GM12878 (cell line): ENCODE measurements around the gene URAD. TPM values are rescaled to one million over a fixed set of nuclear protein-coding genes. Genes with fewer than 3 reads are reported as not detected.

Experiments used
- ATAC-seq: fragments of 200-7000 bp; cut with Tn5 transposase; 3 replicates; pipeline ENCODE4 v1.9.1; 2020; ENCODE audit warnings: mild to moderate bottlenecking, moderate library complexity
- BruUV-seq: library from RNA; stranded (reverse); fragments of 400-500 nt; replicated peaks from 2 replicates; lab custom pipeline; 2021; lab: Mats Ljungman, UMichigan
- CTCF ChIA-PET: fragments of 300-600 bp; sonication (Branson Sonifier 250); formaldehyde crosslinking; extraction: SDS; loops from one replicate; lab custom pipeline; 2021; ENCODE audit warnings: inconsistent platforms; lab: Yijun Ruan, JAX
- POLR2A ChIA-PET: fragments of 350-600 bp; formaldehyde crosslinking; extraction: SDS; loops from one replicate; lab custom pipeline; 2021; ENCODE audit warnings: inconsistent platforms; lab: Charles Lee
- RAD21 ChIA-PET: fragments of 300-600 bp; sonication (Branson Sonifier 250); formaldehyde crosslinking; loops from one replicate; lab custom pipeline; 2023; ENCODE audit warnings: antibody characterized with exemption; ENCODE audit not compliant: unreplicated experiment; lab: Charles Lee
- SMC1A ChIA-PET: fragments of 300-600 bp; sonication (Branson Sonifier 250); formaldehyde crosslinking; loops from one replicate; lab custom pipeline; 2023; ENCODE audit not compliant: unreplicated experiment, uncharacterized antibody; lab: Charles Lee
- DNase-seq: peaks from one replicate; pipeline ENCODE4 v3.0.0-alpha.2; 2011; ENCODE audit warnings: low read depth, low spot score
- FAIRE-seq: peaks from 3 replicates; lab custom pipeline; 2011; peaks lifted over from hg19 to GRCh38; lab: Jason Lieb, UNC
- H2AFZ ChIP-seq: 2 replicates; pipeline ENCODE4 v1.6.0; 2011; ENCODE audit warnings: low read depth, low read length, control low read depth; ENCODE audit not compliant: control insufficient read depth
- H3K27ac ChIP-seq: 2 replicates; pipeline ENCODE4 v1.5.1; 2011; ENCODE audit warnings: control low read depth; ENCODE audit not compliant: control insufficient read depth, insufficient read depth
- H3K27me3 ChIP-seq, 2 experiments: replicated peaks in 1 of 2; 2 replicates each; pipeline versions ENCODE4 v1.6.0 to v1.6.1; 2011; ENCODE audit warnings: low read length in 1 of 2; ENCODE audit not compliant: control insufficient read depth in 2 of 2, insufficient read depth in 2 of 2
- H3K36me3 ChIP-seq, 2 experiments: 2 replicates each; pipeline ENCODE4 v1.5.1; 2011; ENCODE audit warnings: low read length in 1 of 2; ENCODE audit not compliant: control insufficient read depth in 2 of 2, insufficient read depth in 2 of 2
- H3K4me1 ChIP-seq: 2 replicates; pipeline ENCODE4 v1.6.1; 2011; ENCODE audit warnings: mild to moderate bottlenecking, low read length, moderate library complexity, mixed read lengths; ENCODE audit not compliant: control insufficient read depth, insufficient read depth
- H3K4me2 ChIP-seq: 2 replicates; pipeline ENCODE4 v1.6.0; 2011; ENCODE audit warnings: control low read depth; ENCODE audit not compliant: control insufficient read depth, insufficient read depth
- H3K4me3 ChIP-seq: fragments of 200-600 bp; sonication (generic); 2 replicates; pipeline ENCODE4 v1.5.1; 2016
- H3K79me2 ChIP-seq: 2 replicates; pipeline ENCODE4 v1.6.0; 2011; ENCODE audit warnings: low read length; ENCODE audit not compliant: control insufficient read depth, insufficient read depth
- H3K9ac ChIP-seq: 2 replicates; pipeline ENCODE4 v1.8.0; 2011; ENCODE audit warnings: low read length, control low read depth, mixed read lengths; ENCODE audit not compliant: control insufficient read depth, insufficient read depth
- H3K9me3 ChIP-seq: replicated peaks from 3 replicates; pipeline ENCODE4 v1.5.1; 2011; ENCODE audit warnings: mild to moderate bottlenecking, low read length; ENCODE audit not compliant: control insufficient read depth, insufficient read depth
- H4K20me1 ChIP-seq: 2 replicates; pipeline ENCODE4 v1.6.0; 2011; ENCODE audit not compliant: control insufficient read depth, insufficient read depth
- EED ChIP-seq: sonication (generic); IDR thresholded peaks from 2 replicates; pipeline ENCODE4 v1.6.1; 2016; ENCODE audit warnings: antibody characterized with exemption, low read depth
- EP300 ChIP-seq, 2 experiments: fragments of 150-350 bp in 1 of 2; IDR thresholded peaks; 2 replicates each; pipeline ENCODE4 v1.6.1; 2011 to 2012; ENCODE audit warnings: low read depth in 2 of 2, low read length in 2 of 2, borderline replicate concordance in 1 of 2, improper control_type of control experiment in 1 of 2, inconsistent platforms in 1 of 2; ENCODE audit not compliant: control insufficient read depth in 1 of 2
- MYB ChIP-seq: fragments of 150-350 bp; IDR thresholded peaks from 2 replicates; pipeline ENCODE4 v1.6.1; 2014; ENCODE audit warnings: mild to moderate bottlenecking, low read depth, low read length, borderline replicate concordance
- NFYB ChIP-seq: IDR thresholded peaks from 2 replicates; pipeline ENCODE4 v1.6.1; 2011; ENCODE audit warnings: low read depth, mild to moderate bottlenecking, low read length, improper control_type of control experiment, moderate library complexity; ENCODE audit not compliant: insufficient read depth
- RB1 ChIP-seq: fragments of 450-650 bp; formaldehyde crosslinking; IDR thresholded peaks from 2 replicates; pipeline ENCODE4 v1.6.1; 2017; ENCODE audit warnings: mild to moderate bottlenecking, borderline replicate concordance
- RELA ChIP-seq: fragments of 450-650 bp; IDR thresholded peaks from 2 replicates; pipeline ENCODE4 v1.8.0; 2014; ENCODE audit warnings: borderline replicate concordance; ENCODE audit not compliant: partially characterized antibody
- RUNX3 ChIP-seq: IDR thresholded peaks from 2 replicates; pipeline ENCODE4 v1.6.1; 2012; ENCODE audit warnings: low read length, inconsistent platforms
- SMAD1 ChIP-seq: fragments of 450-650 bp; IDR thresholded peaks from 2 replicates; pipeline ENCODE4 v1.6.1; 2018; ENCODE audit warnings: mild to moderate bottlenecking, low read depth; ENCODE audit not compliant: partially characterized antibody
- WGBS: methylation state at CpG from one replicate; pipeline ENCODE4 v1.1.6; 2016; ENCODE audit warnings: low lambda C conversion rate; ENCODE audit not compliant: insufficient replicate concordance, insufficient coverage; ENCODE audit errors: missing lambda C conversion rate; 5-methylcytosine and 5-hydroxymethylcytosine counted together
- in situ Hi-C: fragments of 300-500 bp; cut with MboI; formaldehyde crosslinking; loops from 9 replicates; pipeline ENCODE4 v1.14.3; 2018; ENCODE audit warnings: mixed read lengths
- intact Hi-C: fragments of 100-400 bp; cut with micrococcal nuclease; formaldehyde crosslinking; loops from one replicate; pipeline ENCODE4 v1.14.2; 2022; ENCODE audit not compliant: unreplicated experiment
- polyA plus RNA-seq, 11 experiments: library from polyadenylated mRNA; depleted of rRNA in 4 of 11; unstranded in 6 of 11; stranded (reverse) in 5 of 11; fragments of >200 nt; fragmentation: Nextera tagmentation in 4 of 11; fragmentation: Illumina TruSeq in 1 of 11; extraction: Ambion mirVana in 4 of 11; extraction: Trizol in 1 of 11; gene quantifications; 1 replicate in 1 of 11; 2 replicates in 10 of 11; pipeline versions ENCODE4 v1.2.1 to v1.2.3, GENCODE V29; 2011 to 2016; ENCODE audit warnings: inconsistent platforms in 2 of 11, missing spikeins in 2 of 11, low read depth in 1 of 11
- total RNA-seq, 4 experiments: library from RNA; depleted of rRNA in 3 of 4; stranded (reverse); fragments of >200 nt in 3 of 4; fragmentation: Illumina TruSeq in 1 of 4; extraction: Trizol in 1 of 4; gene quantifications; 2 replicates each; pipeline versions ENCODE4 v1.2.1 to v1.2.3, GENCODE V29; 2013 to 2021
- TF ChIP-seq, protein P1 (sequence below): fragments of 450-650 bp; IDR thresholded peaks from 2 replicates; pipeline ENCODE4 v1.6.1; 2018; ENCODE audit warnings: borderline replicate concordance, mild to moderate bottlenecking; ENCODE audit not compliant: partially characterized antibody

URAD gene
- total and polyA plus RNA-seq, 10 of the 15 experiments (the other 5 are each of a cell fraction or from before 2014, with no cell fraction given): not detected

- in situ Hi-C loops: no loop called here
Observed at GRCh38 chr13:27971236-27971645, 17.3 kb downstream of the URAD start.

GRCh38 chr13:27970382-27971235 lies 17.9 kb downstream of the URAD start:
- Histone ChIP-seq H3K9ac (no peak overlapping the region), H3K4me2 (no peak overlapping the region), H3K4me1 (no peaks in the 10 kb centered on the region), H3K27me3 (peaks cover 16 to 32% of the 10 kb centered on the region in 2 experiments), H3K4me3 (no peak overlapping the region), H3K79me2 (no peaks in the 10 kb centered on the region), H3K36me3 (no peaks in the 10 kb centered on the region), H4K20me1 (no peaks in the 10 kb centered on the region), H3K9me3 (no peaks in the 10 kb centered on the region), H2AFZ (no peak overlapping the region), H3K27ac (no peak overlapping the region)
- RAD21 ChIA-PET: interaction anchor here (1.5 kb wide), 1 partner anchor 15 kb away, joined by 3 read pairs; no protein-coding TSS in a partner anchor
- CTCF ChIA-PET: interaction anchor here (0.6 to 1.4 kb wide), 3 partner anchors 12 to 17 kb away, joined by 3 read pairs; no protein-coding TSS in a partner anchor
- in situ Hi-C loops: no loop called here
- 54% methylated on average over 46 of the region's 53 CpGs for WGBS
- no TSS peak for BruUV-seq
- FAIRE-seq: no peak
- no peak for ATAC-seq
- SMC1A ChIA-PET: interaction anchor here (1.3 kb wide), 1 partner anchor 140 kb away, joined by 3 read pairs; no protein-coding TSS in a partner anchor
- intact Hi-C loops: no loop called here
- no peak for DNase-seq
- POLR2A ChIA-PET: no interaction called here
- TF ChIP-seq, protein P1, sequence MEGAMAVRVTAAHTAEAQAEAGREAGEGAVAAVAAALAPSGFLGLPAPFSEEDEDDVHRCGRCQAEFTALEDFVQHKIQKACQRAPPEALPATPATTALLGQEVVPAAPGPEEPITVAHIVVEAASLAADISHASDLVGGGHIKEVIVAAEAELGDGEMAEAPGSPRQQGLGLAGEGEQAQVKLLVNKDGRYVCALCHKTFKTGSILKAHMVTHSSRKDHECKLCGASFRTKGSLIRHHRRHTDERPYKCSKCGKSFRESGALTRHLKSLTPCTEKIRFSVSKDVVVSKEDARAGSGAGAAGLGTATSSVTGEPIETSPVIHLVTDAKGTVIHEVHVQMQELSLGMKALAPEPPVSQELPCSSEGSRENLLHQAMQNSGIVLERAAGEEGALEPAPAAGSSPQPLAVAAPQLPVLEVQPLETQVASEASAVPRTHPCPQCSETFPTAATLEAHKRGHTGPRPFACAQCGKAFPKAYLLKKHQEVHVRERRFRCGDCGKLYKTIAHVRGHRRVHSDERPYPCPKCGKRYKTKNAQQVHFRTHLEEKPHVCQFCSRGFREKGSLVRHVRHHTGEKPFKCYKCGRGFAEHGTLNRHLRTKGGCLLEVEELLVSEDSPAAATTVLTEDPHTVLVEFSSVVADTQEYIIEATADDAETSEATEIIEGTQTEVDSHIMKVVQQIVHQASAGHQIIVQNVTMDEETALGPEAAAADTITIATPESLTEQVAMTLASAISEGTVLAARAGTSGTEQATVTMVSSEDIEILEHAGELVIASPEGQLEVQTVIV: no peak
- no peak for TF ChIP-seq RUNX3
- TF ChIP-seq EED: no peak
- no peak for TF ChIP-seq RB1
- no peak for TF ChIP-seq NFYB
- TF ChIP-seq EP300 (IDR thresholded peaks at IDR 0.05; ENCODE audit: borderline replicate concordance in 1 of 2, control insufficient read depth in 1 of 2, low read depth in 2 of 2, low read length in 2 of 2): no peak
- no peak for TF ChIP-seq MYB

More at GRCh38 chr13:27971236-27971645, 17.3 kb downstream of the URAD start:
- BruUV-seq: no TSS peak
- H3K4me2 ChIP-seq: no peak overlapping the region
- no peaks in the 10 kb centered on the region for H3K4me1 ChIP-seq
- no peaks in the 10 kb centered on the region for H3K9me3 ChIP-seq
- ChIA-PET RAD21 (no interaction called here), CTCF (interaction anchor here (0.9 to 1.1 kb wide), 2 partner anchors 12 to 141 kb away, joined by 3 read pairs; no protein-coding TSS in a partner anchor), POLR2A (no interaction called here), SMC1A (no interaction called here)
- no peak for TF ChIP-seq SMAD1
- TF ChIP-seq RELA: no peak
- no peaks in the 10 kb centered on the region for H4K20me1 ChIP-seq
- no peaks in the 10 kb centered on the region for H3K36me3 ChIP-seq
- no peak overlapping the region for H2AFZ ChIP-seq
- WGBS: 56% methylated on average over 13 of the region's 13 CpGs
- H3K27ac ChIP-seq: no peak overlapping the region
- DNase-seq: no peak
- no peak for FAIRE-seq
- H3K27me3 ChIP-seq: peaks cover 20 to 34% of the 10 kb centered on the region in 2 experiments
- no peak overlapping the region for H3K9ac ChIP-seq
- no peak overlapping the region for H3K4me3 ChIP-seq
- no peaks in the 10 kb centered on the region for H3K79me2 ChIP-seq
- intact Hi-C loops: no loop called here
- no peak for ATAC-seq
